ENCODE results near the gene TMEM87B.

- TF ChIP-seq POLR2A (IDR thresholded peaks at IDR 0.05) (no peak), CTCF (IDR thresholded peaks at IDR 0.05) (no peak)
Observed at GRCh38 chr2:112166806-112167499, 111.9 kb downstream of the TMEM87B start.

Data from thyroid gland (tissue), 4 donors.